SIG-M5 (cell line): ENCODE results near the gene SELENOT.
A peak's percentile ranks its signal among the peaks of the same experiment; 100 is the strongest.
"Not testable (repeated sequence)": the region's sequence is repeated elsewhere in the genome, so short reads cannot be mapped to it uniquely, and the experiment has no call there.

Source experiments
- DNase-seq: peaks from one replicate; lab custom pipeline; 2025; lab: John Stamatoyannopoulos, UW

The SELENOT gene, protein sequence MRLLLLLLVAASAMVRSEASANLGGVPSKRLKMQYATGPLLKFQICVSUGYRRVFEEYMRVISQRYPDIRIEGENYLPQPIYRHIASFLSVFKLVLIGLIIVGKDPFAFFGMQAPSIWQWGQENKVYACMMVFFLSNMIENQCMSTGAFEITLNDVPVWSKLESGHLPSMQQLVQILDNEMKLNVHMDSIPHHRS

DNA sequence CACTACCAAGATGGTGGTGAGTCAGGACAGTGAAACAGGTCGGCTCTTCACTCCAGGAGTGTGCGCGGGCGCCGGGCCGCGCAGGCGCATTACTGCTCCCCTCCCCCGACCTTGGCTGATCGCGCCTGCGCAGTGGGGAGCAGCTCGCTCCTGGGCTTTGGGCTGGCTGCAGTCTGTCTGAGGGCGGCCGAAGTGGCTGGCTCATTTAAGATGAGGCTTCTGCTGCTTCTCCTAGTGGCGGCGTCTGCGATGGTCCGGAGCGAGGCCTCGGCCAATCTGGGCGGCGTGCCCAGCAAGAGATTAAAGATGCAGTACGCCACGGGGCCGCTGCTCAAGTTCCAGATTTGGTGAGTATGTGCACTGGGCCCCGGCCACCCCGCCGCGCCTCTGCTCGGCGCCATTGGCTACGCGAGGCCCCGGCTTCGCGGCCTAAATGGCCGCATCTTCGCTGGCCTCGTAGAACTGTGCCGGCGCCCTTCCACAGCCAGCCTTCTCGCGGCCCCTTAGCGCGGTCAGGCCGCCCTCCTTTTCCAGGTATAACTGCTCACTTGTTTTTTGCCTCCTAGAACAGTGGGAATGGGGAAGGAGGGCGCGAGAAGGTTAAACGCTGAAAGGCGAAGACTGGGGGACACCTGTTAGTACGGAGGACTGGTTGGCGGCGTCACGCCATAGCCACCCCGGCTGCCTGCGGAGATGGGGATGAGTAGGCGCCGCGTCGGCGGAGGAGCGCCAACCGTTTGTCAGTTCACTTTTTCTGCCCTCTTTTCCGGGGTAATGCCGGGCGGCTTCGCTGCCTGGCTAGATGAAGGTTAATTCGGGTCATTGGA lies at the start of gene SELENOT:
Gene SELENOT (plus strand): TSS at position 169 of the 827 bp plus-strand sequence. CDS start 42 bp downstream, at position 211.
- DNase-seq, result peak; percentile 58

DNA sequence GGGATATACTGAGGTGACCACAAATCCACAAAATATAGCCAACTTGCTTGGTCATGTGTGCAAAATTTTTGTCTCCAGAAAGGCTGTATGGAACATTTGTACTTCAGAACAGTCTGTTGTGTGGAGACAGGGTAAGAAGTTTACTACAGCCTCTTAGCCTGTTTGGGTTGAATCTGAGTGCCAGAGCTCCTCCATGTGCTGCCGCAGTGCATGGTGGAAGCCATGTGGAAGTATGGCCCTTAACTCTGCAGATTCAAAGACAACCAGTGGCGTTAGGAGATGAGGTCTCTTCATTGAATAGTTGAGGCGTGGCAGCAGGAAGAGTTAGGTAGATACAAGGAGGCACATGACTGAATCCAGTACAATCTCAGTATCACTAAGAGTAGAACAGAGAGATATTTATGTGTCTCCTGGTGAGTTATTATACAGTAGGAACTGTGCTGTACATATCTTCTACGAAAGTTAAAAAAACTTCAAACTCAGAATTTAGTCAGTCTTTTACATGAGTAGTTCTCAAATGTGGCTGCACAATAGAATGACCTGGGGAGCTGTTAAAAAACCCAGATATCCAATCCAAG lies 47.2 kb upstream of the SELENOT start:
- DNase-seq, result no peak

DNA sequence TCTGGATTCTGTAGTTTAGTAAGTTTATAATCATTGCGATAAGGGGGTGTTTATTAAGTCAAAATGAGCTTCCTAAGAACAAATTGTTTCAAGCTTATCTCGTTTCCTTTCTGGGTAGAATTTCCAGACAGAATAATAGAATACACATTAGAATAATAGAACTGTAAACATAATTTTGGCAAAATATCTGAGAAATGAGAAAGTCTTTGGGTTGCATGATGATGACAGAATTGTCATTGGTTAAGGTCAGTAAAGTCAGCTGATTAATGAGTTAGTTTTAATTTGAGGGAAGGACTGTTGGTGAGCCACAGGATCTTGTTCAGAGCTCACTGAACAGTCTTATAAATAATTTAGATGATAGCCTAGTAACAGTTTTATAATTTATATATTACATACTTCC lies 46.3 kb upstream of the SELENOT start:
- no peak for DNase-seq

DNA sequence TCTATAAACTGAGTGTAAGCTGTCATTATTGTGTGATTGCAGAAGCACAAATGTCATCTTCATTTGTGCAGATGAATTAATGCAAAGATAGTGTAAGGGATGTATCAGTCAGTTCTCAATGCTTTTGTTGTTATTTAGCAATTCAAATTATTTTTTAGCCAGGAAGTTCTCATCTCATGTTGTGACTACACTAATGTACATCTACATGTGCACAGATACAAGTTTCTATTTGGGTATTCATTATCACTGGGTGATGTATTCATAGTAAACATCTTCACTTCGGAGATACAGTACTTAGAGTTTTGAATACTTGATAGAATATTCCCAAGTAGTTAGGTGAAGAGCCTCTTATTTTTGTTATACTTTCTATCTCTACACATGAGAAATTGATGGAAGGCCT lies 45.4 kb upstream of the SELENOT start:
- DNase-seq, result no peak

DNA sequence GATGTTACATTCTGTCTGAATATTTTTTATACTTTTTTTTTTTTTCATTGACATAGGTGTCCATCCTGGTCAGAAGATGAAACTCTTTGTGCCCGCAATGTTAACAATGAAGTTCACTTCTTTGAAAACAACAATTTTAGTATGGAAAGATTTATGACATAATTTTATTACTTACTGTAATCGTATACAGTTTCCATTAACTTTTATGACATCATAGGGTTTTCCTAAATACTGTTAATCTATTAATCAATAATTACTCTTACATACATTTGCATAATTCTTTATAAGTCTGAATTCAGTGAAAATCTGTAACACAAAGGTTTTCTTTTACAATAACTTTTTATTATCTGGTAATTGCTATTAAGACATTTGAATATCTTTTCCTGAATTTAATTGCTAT lies 38.9 kb upstream of the SELENOT start:
- DNase-seq, result no peak

DNA sequence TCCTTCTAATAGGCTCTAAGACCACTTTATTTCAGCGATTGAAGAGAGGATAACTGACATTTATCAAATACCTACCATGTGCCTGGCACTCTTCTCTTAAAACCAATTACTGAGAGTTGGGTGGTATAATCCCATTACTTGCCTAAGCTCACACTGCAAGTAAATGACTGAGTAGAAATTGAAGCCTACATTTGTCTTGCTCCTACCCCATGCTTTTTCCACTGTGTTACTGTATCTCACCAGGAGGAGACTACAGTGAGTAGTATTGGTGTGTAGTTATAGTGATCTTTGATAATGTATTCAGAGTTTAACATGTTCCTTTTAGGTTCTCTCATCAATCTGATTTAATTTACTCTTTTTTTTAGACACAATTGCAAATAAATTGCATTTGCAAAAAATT lies 35.8 kb upstream of the SELENOT start:
- no peak for DNase-seq

DNA sequence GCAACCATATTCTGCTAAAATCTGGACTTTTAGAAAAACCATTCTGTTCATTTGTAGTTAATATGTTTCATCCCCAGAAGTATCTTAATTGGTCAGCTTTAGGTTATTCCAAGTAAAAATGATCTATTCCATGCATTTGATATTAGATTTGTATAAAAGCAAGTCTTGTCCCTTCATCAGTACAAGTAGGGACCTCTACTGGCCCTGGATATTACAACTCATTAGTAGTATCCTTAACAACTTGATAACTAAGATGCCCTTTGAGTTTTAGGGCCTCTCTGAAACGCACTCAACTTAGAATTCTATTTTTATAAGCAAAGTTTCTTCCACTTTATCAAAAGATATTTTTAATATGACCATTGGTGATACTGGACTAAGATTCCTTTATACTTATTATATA lies 25.3 kb upstream of the SELENOT start:
- DNase-seq, result no peak

DNA sequence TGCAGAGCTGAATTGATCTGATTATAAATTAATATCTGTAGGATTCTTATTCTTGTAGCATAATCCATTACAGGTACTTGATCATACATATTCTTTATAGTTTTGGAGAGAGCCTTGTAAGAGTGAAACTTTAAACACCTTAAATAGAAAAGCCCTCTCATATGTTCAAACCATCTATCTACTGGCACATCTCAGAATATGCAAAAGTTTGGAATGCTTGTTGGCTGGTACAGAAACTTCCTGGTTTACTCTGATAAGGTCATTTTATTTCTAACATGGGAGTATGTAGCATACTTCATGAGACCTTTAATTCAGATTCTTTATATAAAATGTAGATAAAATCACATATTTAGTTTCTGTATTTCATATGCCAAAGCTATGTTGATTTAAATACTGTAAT lies 21.9 kb upstream of the SELENOT start:
- DNase-seq, result no peak

DNA sequence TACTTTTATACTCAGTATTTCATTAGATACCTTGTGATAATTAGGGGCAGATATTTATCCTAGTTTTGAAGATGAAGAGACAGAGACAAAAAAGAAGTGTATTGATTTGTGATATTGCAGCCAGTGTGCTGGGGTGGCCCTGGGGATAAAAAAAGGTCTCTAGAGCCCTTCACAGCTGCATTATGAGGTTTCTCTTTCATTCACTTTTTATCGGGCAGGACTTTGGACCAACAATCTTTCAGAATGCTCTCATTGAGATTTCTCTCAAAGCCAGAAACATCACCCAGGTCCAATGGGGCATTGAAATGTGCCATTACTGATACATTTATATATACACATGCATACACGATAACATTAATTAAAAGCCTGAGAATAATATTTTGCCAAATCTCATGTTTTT lies 20.5 kb upstream of the SELENOT start:
- no peak for DNase-seq

DNA sequence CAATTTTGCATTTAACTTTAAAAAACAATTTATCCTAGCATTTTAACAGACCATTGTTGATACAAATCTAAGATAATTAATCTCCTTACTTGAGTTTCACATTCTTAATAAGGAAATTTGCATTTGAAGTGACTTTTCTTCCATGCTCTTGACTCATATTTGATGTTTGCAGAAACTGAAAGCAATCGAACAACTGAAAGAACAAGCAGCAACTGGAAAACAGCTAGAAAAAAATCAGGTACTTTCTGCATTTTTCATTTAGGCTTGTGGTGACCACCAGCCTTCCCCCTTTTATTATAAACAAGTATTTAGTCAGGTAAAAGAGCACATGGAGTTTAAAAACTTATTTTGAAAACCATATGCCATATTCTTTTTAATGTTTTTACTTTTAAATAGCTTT lies 20.1 kb upstream of the SELENOT start:
- DNase-seq, result no peak

DNA sequence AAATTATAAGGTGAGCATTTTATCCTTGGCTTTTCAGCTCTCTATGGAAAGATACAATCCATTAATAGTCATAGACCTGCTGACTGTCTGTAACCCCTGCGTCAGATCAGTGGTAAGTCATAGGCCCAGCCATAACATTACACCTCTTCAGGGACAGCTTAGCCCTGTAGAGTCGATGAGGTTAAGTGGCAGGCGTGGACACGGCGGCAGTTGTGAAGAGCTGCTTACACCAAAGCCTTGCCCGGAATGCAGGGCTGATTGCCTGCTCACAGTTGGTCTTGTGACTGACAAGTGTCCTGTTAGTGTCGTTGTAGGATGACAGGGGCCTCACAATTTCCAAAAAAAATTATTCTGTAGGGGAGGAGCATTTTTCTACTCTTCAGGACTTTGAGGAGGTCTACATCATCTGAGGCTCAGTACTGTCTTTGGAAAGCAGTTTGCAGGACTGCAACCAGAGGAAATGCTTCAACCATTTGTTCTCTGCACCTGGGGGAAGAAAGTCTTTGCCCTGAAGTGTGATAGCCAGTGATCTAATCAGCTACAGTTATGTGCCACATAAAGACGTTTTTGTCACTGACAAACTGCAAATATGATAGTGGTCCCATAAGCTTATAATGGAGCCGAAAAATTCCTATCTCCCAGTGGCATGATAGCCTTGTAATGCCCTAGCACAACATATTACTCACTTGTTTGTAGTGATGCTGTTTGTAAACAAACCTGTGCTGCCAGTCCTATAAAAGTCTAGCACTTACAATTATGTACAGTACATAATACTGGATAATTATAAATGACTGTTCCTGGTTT lies 14.9 kb upstream of the SELENOT start:
- DNase-seq, result no peak

DNA sequence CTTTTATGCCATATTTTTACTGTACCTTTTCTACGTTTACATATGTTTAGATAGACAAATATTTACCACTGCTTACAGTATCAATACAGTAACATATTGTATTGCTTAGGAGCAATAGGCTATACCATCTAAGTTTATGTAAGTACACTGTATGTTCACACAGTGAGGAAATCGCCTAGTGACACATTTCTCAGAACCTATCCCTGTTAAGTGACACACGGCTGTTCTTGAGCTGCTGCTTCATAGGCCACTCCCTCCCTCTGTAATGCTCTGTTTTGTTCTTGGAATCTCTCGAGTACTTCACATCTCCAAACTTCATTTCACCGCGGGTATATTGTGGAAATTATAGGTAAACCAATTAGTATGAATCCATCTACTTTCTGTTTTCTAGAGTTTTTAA lies 13.4 kb upstream of the SELENOT start:
- DNase-seq, result no peak

DNA sequence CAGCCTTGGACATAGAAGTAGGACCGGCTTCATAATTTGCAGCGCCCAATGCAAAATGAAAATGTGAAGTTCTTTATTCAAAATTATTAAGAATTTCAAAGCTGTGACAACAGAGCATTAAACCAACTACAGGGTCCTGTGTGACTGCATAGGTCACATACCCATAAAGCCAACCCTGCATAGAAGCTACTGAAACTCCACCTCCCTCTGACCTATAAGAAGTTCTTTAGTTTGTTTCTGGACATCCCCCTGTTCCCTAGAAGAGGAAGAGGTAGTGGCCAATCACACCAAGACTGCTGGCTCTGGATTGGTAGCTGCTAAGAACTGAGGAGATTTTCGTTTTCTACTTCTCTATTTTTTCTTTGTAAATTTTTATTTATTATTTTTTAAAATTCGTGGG lies 9.0 kb upstream of the SELENOT start:
- no peak for DNase-seq

DNA sequence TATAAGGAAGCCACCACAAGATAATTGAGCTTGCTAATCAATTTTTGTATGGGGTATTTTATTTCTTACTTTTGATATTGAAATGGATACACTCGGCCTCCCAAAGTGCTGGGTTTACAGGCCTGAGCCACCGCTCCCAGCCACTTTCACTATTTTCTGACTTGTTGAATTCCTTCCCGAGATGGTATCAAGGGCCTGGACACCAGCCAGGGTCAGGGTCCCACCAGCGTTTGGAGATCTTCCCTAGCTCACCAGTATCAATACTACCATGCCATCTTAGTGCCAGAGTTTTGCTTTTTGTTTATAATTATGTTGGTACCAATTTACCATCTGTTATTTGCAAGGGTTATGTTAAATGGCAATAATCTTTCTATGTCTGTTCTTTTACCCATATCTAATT lies 5.5 kb upstream of the SELENOT start:
- no peak for DNase-seq

DNA sequence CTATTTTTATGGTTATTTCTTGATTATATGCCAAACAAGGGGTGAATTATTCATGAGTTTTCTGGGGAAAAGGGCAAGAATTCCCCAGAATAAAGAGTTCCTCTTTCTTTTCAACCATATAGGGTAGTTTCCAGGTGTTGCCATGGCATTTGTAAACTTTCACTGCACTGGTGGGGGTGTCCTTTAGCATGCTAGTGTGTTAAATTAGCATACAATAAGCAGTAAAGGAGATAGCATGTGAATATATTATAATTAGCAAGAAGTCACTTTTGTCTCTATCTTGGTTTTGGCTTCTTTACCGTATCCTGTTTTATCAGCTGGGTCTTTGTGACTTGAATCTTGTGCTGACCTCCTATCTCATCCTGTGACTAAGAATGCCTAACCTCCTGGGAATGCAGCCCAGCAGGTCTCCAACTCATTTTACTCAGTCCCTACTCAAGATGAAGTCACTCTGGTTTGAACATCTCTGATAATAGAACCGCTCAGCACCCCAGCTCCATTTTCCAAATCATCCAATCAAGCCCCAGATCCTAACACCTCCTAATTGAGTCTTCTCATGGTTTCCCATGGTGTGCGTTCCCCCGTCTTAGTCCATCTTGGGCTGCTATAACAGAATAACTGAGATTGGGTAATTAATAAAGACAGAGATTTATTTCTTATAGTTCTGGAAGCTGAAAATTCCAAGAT lies 3.4 kb upstream of the SELENOT start:
- DNase-seq, result no peak

DNA sequence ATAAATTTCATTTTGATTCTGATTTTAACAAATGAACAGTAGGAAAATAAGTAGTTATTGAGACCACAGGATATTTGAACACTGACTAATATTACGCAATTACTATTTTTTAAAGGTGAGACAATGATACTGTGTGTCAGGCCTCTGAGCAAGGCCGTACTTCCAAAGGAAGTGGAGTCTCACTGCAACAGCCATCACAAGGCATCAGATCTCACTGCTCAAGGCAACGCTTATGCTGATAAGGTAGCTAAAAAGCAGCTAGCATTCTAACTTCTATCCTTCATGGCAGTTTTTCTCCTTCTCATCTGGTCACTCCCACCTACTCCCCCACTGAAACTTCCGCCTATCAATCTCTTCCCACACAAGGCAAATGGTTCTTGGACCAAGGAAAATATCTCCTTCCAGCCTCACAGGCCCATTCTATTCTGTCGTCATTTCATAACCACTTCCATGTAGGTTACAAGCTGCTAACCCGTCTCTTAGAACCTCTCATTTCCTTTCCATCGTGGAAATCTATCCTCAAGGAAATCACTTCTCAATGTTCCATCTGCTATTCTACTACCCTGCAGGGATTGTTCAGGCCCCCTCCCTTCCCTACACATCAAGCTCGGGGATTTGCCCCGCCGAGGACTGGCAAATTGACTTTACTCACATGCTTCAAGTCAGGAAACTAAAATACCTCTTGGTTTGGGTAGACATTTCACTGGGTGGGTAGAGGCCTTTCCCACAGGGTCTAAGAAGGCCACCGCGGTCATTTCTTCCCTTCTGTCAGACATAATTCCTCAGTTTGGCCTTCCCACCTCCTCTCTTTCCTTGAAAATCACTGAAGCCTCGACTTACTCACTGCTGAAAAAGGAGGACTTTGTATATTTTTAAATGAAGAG lies 2.2 kb upstream of the SELENOT start:
- DNase-seq, result not testable (repeated sequence)

DNA sequence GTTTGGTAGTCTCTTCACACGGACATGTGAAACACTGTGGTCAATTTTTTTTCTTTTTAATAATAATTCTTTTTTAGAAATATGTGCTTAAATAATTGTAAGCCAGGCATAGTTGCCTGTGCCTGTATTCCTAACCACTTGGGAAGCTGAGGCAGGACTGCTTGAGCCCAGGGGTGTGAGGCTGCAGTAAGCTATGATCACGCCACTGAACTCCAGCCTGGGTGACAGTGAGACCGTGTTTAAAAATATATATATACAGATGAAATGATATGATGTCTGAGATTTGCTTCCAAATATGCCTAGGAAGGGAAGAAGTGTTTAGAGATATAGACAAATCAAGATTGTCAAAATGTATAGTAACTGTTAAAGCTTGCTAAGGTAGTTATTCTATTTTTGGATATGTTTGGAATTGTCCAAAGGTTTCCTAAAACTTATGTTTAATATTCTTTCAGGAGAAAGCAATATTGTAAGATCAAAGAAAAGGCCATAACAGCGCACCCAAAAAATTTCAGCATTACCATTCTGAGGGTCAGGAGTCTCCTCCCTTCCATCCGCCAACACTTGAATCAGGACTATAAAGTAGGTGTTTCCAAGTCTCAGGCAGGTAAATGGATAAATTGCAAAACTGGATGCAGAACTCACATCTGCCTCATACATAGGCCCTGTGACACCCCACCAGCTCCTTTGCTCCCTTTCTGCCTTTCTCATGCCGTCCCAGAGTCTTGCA lies 532 bp upstream of the SELENOT start:
- no peak for DNase-seq

DNA sequence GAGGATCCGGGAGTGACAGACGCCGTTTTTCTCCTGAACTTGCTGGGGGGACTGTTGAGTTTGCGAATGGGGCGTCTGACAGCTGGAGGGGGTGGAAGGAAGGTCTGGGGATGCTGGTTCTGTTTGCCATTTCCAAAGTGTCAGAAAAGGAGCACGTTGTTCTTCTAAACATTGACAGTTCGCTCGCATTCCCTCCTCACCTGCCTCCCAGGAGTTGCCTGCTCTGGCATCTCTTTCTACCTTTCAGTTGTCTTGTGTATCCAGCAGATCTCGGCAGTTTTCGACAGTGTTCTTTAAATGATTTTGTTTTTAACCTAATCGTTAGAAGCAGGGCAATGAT lies 829 bp downstream of the SELENOT start:
- DNase-seq, result no peak

DNA sequence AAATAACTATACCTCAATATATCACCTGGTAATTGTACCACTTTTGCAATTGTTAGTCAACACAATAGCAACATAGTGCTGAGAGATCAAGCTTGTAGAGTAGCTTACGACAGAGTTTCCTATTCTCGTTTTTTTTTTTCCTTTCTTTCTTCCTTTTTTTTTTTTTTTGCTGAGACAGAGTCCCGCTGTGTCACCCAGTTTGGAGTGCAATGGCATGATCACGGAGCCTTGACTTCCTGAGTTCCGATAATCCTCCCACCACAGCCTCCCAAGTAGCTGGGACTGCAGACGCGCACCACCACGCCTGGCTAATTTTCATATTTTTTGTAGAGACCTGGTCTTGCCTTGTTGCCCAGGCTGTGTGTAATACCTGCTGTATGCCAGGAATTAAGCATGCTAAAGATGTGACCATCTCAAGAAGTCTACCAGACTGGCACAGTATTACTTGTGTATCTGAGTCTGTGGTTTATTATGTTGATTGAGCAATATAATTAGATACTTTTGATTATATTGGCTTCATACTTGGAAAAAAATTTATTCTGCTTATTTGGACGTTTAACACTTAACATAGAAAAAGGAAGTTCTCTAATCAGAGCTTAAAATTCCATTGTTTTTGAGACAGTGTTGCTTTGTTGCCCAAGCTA lies 3.0 kb downstream of the SELENOT start:
- peak; percentile 46 for DNase-seq
